ENCODE data around the gene LHX3.

GRCh38 chr9:136208675-136209074 is 3.7 kb upstream of the LHX3 start:
- no peak for TF ChIP-seq CTCF (IDR thresholded peaks at IDR 0.05)
- no peak for TF ChIP-seq POLR2A (IDR thresholded peaks at IDR 0.05)
